Measurements from ENCODE around the gene SUN2. TPM values are rescaled to one million over a fixed set of nuclear protein-coding genes. Genes with fewer than 3 reads are reported as not detected.

SUN2 gene
- total and polyA plus RNA-seq, 2 donors (not counting 3 experiments of a cell fraction or from before 2014, with no cell fraction given), result 76.7 to 133 TPM

GRCh38 chr22:38793721-38794466, 38.1 kb upstream of the SUN2 start, which contains the start of gene DNAL4:
TSS of gene DNAL4 (minus strand) at chr22:38794143. CDS start at chr22:38782731, 11,412 bp downstream.
- Histone ChIP-seq H3K9me1 (replicated peaks; ENCODE audit: control insufficient read depth, extremely low read depth, insufficient read depth, low read length) (no peaks in the 10 kb centered on the region), H3K27ac (ENCODE audit: insufficient read depth, low read depth, low read length) (peak within 1 kb of the TSS; percentile 16), H4K20me1 (replicated peaks; ENCODE audit: control insufficient read depth, extremely low read depth, insufficient read depth, low read length) (no peaks in the 10 kb centered on the region), H3K9ac (replicated peaks; ENCODE audit: extremely low read depth, insufficient read depth, low read length) (peak within 1 kb of the TSS; percentile 59), H3K4me3 (replicated peaks in 1 of 3; ENCODE audit: insufficient read depth in 1 of 3, low read depth in 1 of 3, low read length in 3 of 3) (peak within 1 kb of the TSS; percentile 60 to 86 (median 72)), H3K9me3 (replicated peaks; ENCODE audit: control insufficient read depth, insufficient read depth, low read length) (no peaks in the 10 kb centered on the region), H2AFZ (ENCODE audit: low read depth, low read length) (peak within 1 kb of the TSS; percentile 69), H3K4me1 (ENCODE audit: control insufficient read depth, extremely low read depth, insufficient read depth, low read length) (peaks cover 10% of the 10 kb centered on the region), H3K27me3 (ENCODE audit: control insufficient read depth in 2 of 2, insufficient read depth in 2 of 2, low read length in 2 of 2) (peaks cover 0 to 2% of the 10 kb centered on the region in 2 experiments), H3K4me2 (ENCODE audit: insufficient read depth, low read length) (peak within 1 kb of the TSS; percentile 83), H3K36me3 (ENCODE audit: control insufficient read depth in 2 of 2, extremely low read depth in 1 of 2, insufficient read depth in 2 of 2, low read length in 2 of 2) (peaks cover 0 to 3% of the 10 kb centered on the region in 2 experiments), H3K79me2 (ENCODE audit: control insufficient read depth, insufficient read depth, low read length) (no peaks in the 10 kb centered on the region)
- FAIRE-seq (peak; percentile 98), DNase-seq (ENCODE audit: low read depth, low spot score) (peak; percentile 99)
- BruUV-seq (replicated peaks), result no TSS peak
- TF ChIP-seq GATA2 (IDR thresholded peaks at IDR 0.05; ENCODE audit: insufficient read depth, insufficient read length, low read depth, low read length), result no peak
- TF ChIP-seq CTCF (IDR thresholded peaks at IDR 0.05; ENCODE audit: extremely low read depth in 1 of 2, insufficient read depth in 1 of 2, low read depth in 1 of 2, low read length in 2 of 2), result no peak
- TF ChIP-seq POLR2AphosphoS5 (IDR thresholded peaks at IDR 0.05; ENCODE audit: insufficient read depth, low read depth, low read length), result peak; percentile 31
- peak; percentile 32 for TF ChIP-seq POLR2A (IDR thresholded peaks at IDR 0.05; ENCODE audit: low read depth, low read length)
- no peak for TF ChIP-seq EZH2 (IDR thresholded peaks at IDR 0.05; ENCODE audit: borderline replicate concordance, low read depth, low read length, severe bottlenecking)
- ChIA-PET POLR2A (no interaction called here), CTCF (interaction anchor here (2.9 kb wide), 1 partner anchor 25 kb away, joined by 10 read pairs; no protein-coding TSS in a partner anchor)
- dilution Hi-C loops (cut with MboI; ENCODE audit: extremely low pct_ligation_motif_present, low sequenced_read_pairs), result no loop called here
- intact Hi-C loops (cut with micrococcal nuclease), result no loop called here
